Gastrocnemius medialis (tissue), 4 donors: ENCODE results near the gene GFER.

Experiments
- CTCF ChIP-seq, 5 experiments: fragments of 450-650 bp in 3 of 5; fragments of 200-600 bp in 2 of 5; sonication (generic) in 2 of 5; IDR thresholded peaks in 4 of 5; conservative IDR thresholded peaks in 1 of 5; 1 replicate in 4 of 5; 2 replicates in 1 of 5; pipeline ENCODE4 v1.5.1; 2016 to 2019; ENCODE audit warnings: antibody characterized with exemption in 5 of 5, mild to moderate bottlenecking in 3 of 5, moderate library complexity in 3 of 5
- POLR2A ChIP-seq, 2 donors: fragments of 450-650 bp; IDR thresholded peaks; one replicate each; pipeline ENCODE4 v1.6.1; 2017; ENCODE audit warnings: antibody characterized with exemption in 2 of 2, mild to moderate bottlenecking in 2 of 2, moderate library complexity in 2 of 2

DNA sequence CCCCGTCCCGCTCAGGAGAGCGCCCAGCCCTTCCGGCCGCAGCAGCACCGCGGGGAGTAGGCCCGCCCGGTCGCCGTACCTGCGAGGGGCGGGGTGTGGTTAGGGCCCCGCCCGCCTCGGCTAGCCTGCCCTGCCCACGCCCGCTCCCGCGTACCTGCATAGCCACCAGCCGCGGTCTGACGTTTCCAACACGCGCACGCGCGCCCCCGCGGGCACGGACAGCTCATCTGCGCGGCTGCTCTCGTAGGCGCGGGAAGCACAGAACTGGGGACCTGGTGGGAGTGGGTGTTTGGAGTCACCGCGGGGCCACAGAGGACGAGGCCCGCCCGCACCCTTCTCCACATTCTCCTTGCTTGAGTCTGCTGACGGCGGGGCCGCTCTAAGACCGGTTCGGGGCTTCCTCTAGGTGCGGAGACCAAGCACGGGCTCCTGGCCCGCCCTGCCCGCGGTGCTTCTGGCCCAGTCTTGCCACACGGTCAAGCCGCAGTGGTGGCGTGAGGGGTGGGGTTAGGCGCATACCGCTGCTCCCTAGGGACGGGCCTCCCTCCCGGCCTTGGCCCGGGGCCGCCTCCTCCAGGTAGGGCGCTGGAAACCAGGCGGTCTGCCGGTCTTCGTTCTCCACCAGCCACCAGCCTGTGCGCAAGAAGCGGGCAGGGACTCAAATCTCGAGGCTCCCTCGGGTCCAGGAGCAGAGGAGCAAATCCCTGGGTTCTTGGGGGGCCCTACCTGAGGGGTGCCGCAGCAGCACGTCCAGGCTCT lies 4.5 kb upstream of the GFER start:
- TF ChIP-seq CTCF (IDR thresholded peaks at IDR 0.05 in 4 of 5, conservative IDR thresholded peaks at IDR 0.05 in 1 of 5) (no peak), POLR2A (IDR thresholded peaks at IDR 0.05) (no peak)
